Measurements from ENCODE around the gene BBS2.

DNA sequence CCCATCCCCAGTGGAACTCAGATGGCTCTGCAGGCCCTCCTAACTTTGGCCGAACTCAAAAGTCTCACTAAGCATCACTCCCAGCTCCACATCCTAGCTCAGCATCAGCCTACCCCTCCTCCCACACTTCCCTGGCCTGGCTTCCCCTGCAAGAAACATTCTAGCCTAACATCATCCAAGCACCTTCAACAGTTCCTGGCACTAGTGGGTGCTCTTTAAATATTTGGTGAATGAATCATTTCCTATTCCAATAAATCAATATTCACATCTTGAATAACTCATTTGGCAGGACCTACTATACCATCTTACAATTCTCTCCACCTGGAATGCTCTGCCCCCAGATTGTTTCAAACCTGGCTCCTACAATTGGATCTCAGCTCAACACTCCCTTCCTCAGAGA is 11.0 kb upstream of the BBS2 start:
- TF ChIP-seq SUZ12 (IDR thresholded peaks at IDR 0.05) (no peak), ELF4 (IDR thresholded peaks at IDR 0.05) (no peak), FOXK2 (IDR thresholded peaks at IDR 0.05) (no peak), ZNF384 (IDR thresholded peaks at IDR 0.05) (no peak), ARNT (IDR thresholded peaks at IDR 0.05) (no peak), FOXM1 (IDR thresholded peaks at IDR 0.05; ENCODE audit: borderline replicate concordance) (no peak), CTBP1 (IDR thresholded peaks at IDR 0.05; ENCODE audit: borderline replicate concordance) (no peak), SP1 (IDR thresholded peaks at IDR 0.05) (no peak), FOXA1 (IDR thresholded peaks at IDR 0.05) (no peak), TARDBP (IDR thresholded peaks at IDR 0.05) (no peak)

Measured in HEK293T (cell line).